ENCODE results near the gene TOMM6.

Gene TOMM6

GRCh38 chr6:41755895-41756294 is 31.6 kb upstream of the TOMM6 start:
- CTCF ChIA-PET = no interaction called here
- H3K27ac ChIP-seq = no peak overlapping the region
- DNase-seq (ENCODE audit: low spot score) = no peak
- no peak for TF ChIP-seq CTCF (conservative IDR thresholded peaks at IDR 0.05; ENCODE audit: low read depth)
- POLR2A ChIA-PET (ENCODE audit: low non-redundant PET) = no interaction called here

GRCh38 chr6:41756354-41756753 is 31.1 kb upstream of the TOMM6 start:
- ChIA-PET POLR2A (ENCODE audit: low non-redundant PET) (no interaction called here), CTCF (no interaction called here)
- TF ChIP-seq CTCF (conservative IDR thresholded peaks at IDR 0.05; ENCODE audit: low read depth) = no peak
- H3K27ac ChIP-seq = no peak overlapping the region
- no peak for DNase-seq (ENCODE audit: low spot score)

- TF ChIP-seq CTCF (conservative IDR thresholded peaks at IDR 0.05; ENCODE audit: low read depth) = no peak
- ChIA-PET POLR2A (ENCODE audit: low non-redundant PET) (interaction anchor here (0.6 kb wide), 1 partner anchor 55 kb away, joined by 7 read pairs; no protein-coding TSS in a partner anchor), CTCF (interaction anchor here (1.0 kb wide), 1 partner anchor 30 kb away, joined by 5 read pairs; the partner anchor contains the start of gene TOMM6)
- no peak for DNase-seq (ENCODE audit: low spot score)
- H3K27ac ChIP-seq = no peak overlapping the region
Observed at GRCh38 chr6:41757271-41757670, 30.2 kb upstream of the TOMM6 start.

- ChIA-PET CTCF (interaction anchor here (0.6 to 1.0 kb wide), 2 partner anchors 29 to 298 kb away, joined by 4 to 5 read pairs; partner anchors contain the start of gene TOMM6), POLR2A (ENCODE audit: low non-redundant PET) (no interaction called here)
- no peak for TF ChIP-seq CTCF (conservative IDR thresholded peaks at IDR 0.05; ENCODE audit: low read depth)
- no peak for DNase-seq (ENCODE audit: low spot score)
- no peak overlapping the region for H3K27ac ChIP-seq
Observed at GRCh38 chr6:41757931-41758640, 29.4 kb upstream of the TOMM6 start.

GRCh38 chr6:41758641-41759035 is 28.9 kb upstream of the TOMM6 start:
- ChIA-PET CTCF (interaction anchor here (0.6 to 0.8 kb wide), 2 partner anchors 26 to 298 kb away, joined by 4 read pairs; no protein-coding TSS in a partner anchor), POLR2A (ENCODE audit: low non-redundant PET) (no interaction called here)
- TF ChIP-seq CTCF (conservative IDR thresholded peaks at IDR 0.05; ENCODE audit: low read depth) = no peak
- no peak for DNase-seq (ENCODE audit: low spot score)
- H3K27ac ChIP-seq = no peak overlapping the region

GRCh38 chr6:41759106-41759904 is 28.2 kb upstream of the TOMM6 start:
- no peak overlapping the region for H3K27ac ChIP-seq
- CTCF ChIA-PET = interaction anchor here (0.8 kb wide), 1 partner anchor 26 kb away, joined by 4 read pairs; no protein-coding TSS in a partner anchor
- no peak for TF ChIP-seq CTCF (conservative IDR thresholded peaks at IDR 0.05; ENCODE audit: low read depth)
- DNase-seq (ENCODE audit: low spot score) = no peak
- POLR2A ChIA-PET (ENCODE audit: low non-redundant PET) = no interaction called here
